Sigmoid colon (tissue), 7 donors: ENCODE results near the gene IQCF6. TPM values are rescaled to one million over a fixed set of nuclear protein-coding genes. Genes with fewer than 3 reads are reported as not detected.
"Not testable (repeated sequence)": the region's sequence is repeated elsewhere in the genome, so short reads cannot be mapped to it uniquely, and the experiment has no call there.

Experiments
- DNase-seq: peaks from one replicate; pipeline ENCODE4 v3.0.0-alpha.2; 2019
- H3K27ac ChIP-seq, 4 donors: fragments of 200-600 bp; sonication (generic); one replicate each; pipeline ENCODE4 v1.5.1; 2016 to 2019; ENCODE audit warnings: mild to moderate bottlenecking in 1 of 4
- H3K27me3 ChIP-seq, 3 donors: fragments of 200-600 bp; sonication (generic); one replicate each; pipeline ENCODE4 v1.5.1; 2019; ENCODE audit warnings: mild to moderate bottlenecking in 1 of 3
- H3K36me3 ChIP-seq, 4 donors: fragments of 200-600 bp; sonication (generic); one replicate each; pipeline ENCODE4 v1.5.1; 2016 to 2019
- H3K4me1 ChIP-seq, 4 donors: fragments of 200-600 bp; sonication (generic); one replicate each; pipeline ENCODE4 v1.5.1; 2017 to 2019
- H3K4me3 ChIP-seq, 4 donors: fragments of 200-600 bp; sonication (generic); one replicate each; pipeline ENCODE4 v1.5.1; 2017 to 2019; ENCODE audit warnings: mild to moderate bottlenecking in 2 of 4, moderate library complexity in 1 of 4
- H3K9me3 ChIP-seq, 4 donors: fragments of 200-600 bp in 3 of 4; sonication (generic) in 3 of 4; one replicate each; pipeline versions ENCODE4 v1.5.1 to v1.6.1; 2013 to 2019
- EP300 ChIP-seq, 4 donors: sonication (generic); formaldehyde crosslinking; IDR thresholded peaks; one replicate each; pipeline ENCODE4 v1.6.1; 2017; ENCODE audit warnings: antibody characterized with exemption in 4 of 4
- POLR2A ChIP-seq, 2 donors: fragments of 450-650 bp; IDR thresholded peaks; one replicate each; pipeline ENCODE4 v1.6.1; 2016; ENCODE audit warnings: antibody characterized with exemption in 2 of 2, mild to moderate bottlenecking in 2 of 2, moderate library complexity in 2 of 2
- POLR2AphosphoS5 ChIP-seq, 4 donors: sonication (generic); formaldehyde crosslinking; IDR thresholded peaks; one replicate each; pipeline ENCODE4 v1.6.1; 2017; ENCODE audit warnings: antibody characterized with exemption in 4 of 4
- WGBS, 2 donors: extraction: QIAGEN DNeasy Blood & Tissue Kit; methylation state at CpG; one replicate each; pipeline ENCODE4 v1.1.7; 2013; 5-methylcytosine and 5-hydroxymethylcytosine counted together
- intact Hi-C: fragments of 100-400 bp; cut with DNase I; formaldehyde crosslinking; loops from one replicate; pipeline ENCODE4 v1.15.1; 2023
- polyA plus RNA-seq, 3 donors: library from polyadenylated mRNA; stranded (reverse); fragments of 200-250 nt; gene quantifications; one replicate each; pipeline ENCODE4 v1.2.3, GENCODE V29; 2013
- total RNA-seq, 4 donors: library from RNA; depleted of rRNA; stranded (reverse); fragments of >200 nt; gene quantifications; one replicate each; pipeline ENCODE4 v1.1.0, GENCODE V29; 2016
- TF ChIP-seq, protein P1 (sequence below), 4 experiments: fragments of 450-650 bp in 3 of 4; fragments of 200-600 bp in 1 of 4; IDR thresholded peaks; one replicate each; pipeline ENCODE4 v1.5.1; 2016 to 2019; ENCODE audit warnings: antibody characterized with exemption in 4 of 4, mild to moderate bottlenecking in 3 of 4, moderate library complexity in 2 of 4
- donor health status: healthy with polysubstance abuse.
- donor health status: Bipolar disorder and iron deficiency.
- donor health status: healthy.

Gene IQCF6
- total and polyA plus RNA-seq, 7 donors: not detected

DNA sequence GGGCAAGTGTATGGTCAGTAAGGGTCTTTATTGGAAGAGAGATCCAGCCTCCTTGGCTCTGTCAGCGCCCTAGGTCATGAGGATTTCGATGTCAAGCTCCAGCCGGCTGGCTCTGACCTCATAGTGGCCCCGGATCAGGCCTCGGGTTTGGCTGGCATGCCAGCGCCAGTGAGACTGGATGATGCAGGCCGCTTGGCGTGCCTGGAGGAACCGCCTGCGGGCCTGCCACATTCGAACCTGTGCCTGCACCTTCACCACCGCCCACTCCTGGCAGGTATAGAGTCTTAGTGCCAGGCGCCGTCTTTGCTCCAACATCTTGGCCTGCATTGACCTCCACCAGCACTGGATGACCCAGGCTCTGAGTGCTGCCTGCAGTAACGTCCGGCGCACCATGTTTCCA, 483 bp downstream of the IQCF6 start:
- Histone ChIP-seq H3K36me3 (no peaks in the 10 kb centered on the region), H3K27ac (no peak overlapping the region), H3K27me3 (no peaks in the 10 kb centered on the region), H3K9me3 (no peaks in the 10 kb centered on the region), H3K4me3 (no peak overlapping the region), H3K4me1 (no peaks in the 10 kb centered on the region)
- WGBS, 2 donors: 95 to 96% methylated on average over 17 of the region's 17 CpGs
- DNase-seq: no peak
- intact Hi-C loops: no loop called here
- TF ChIP-seq, protein P1, sequence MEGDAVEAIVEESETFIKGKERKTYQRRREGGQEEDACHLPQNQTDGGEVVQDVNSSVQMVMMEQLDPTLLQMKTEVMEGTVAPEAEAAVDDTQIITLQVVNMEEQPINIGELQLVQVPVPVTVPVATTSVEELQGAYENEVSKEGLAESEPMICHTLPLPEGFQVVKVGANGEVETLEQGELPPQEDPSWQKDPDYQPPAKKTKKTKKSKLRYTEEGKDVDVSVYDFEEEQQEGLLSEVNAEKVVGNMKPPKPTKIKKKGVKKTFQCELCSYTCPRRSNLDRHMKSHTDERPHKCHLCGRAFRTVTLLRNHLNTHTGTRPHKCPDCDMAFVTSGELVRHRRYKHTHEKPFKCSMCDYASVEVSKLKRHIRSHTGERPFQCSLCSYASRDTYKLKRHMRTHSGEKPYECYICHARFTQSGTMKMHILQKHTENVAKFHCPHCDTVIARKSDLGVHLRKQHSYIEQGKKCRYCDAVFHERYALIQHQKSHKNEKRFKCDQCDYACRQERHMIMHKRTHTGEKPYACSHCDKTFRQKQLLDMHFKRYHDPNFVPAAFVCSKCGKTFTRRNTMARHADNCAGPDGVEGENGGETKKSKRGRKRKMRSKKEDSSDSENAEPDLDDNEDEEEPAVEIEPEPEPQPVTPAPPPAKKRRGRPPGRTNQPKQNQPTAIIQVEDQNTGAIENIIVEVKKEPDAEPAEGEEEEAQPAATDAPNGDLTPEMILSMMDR (IDR thresholded peaks at IDR 0.05): no peak
- TF ChIP-seq EP300 (IDR thresholded peaks at IDR 0.05) (no peak), POLR2A (IDR thresholded peaks at IDR 0.05) (no peak), POLR2AphosphoS5 (IDR thresholded peaks at IDR 0.05) (no peak)

DNA sequence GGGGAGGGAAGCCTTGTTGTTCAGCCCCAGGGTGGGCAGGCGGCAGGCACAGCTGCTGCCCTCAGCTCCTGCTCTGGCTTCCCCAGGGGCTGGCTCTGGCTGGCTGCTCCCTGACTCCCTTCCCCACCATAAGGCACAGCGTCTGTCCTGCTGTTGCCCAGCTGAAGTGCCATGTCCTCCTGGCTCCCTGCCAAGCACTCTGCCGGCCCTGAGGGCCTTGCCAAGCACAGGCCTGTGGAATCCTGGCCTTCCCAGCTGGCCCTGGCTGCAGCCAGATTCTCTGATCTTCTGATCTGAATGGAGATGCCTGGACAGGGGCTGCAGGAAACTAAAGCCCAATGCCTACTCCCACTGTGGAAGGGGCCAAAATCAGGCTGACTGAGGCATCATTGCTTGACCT, 1.1 kb downstream of the IQCF6 start:
- Histone ChIP-seq H3K4me1 (no peaks in the 10 kb centered on the region), H3K36me3 (no peaks in the 10 kb centered on the region), H3K9me3 (no peaks in the 10 kb centered on the region), H3K4me3 (no peak overlapping the region), H3K27ac (no peak overlapping the region), H3K27me3 (no peaks in the 10 kb centered on the region)
- no peak for TF ChIP-seq POLR2AphosphoS5 (IDR thresholded peaks at IDR 0.05)
- TF ChIP-seq, protein P1 (IDR thresholded peaks at IDR 0.05): no peak
- TF ChIP-seq POLR2A (IDR thresholded peaks at IDR 0.05): no peak
- TF ChIP-seq EP300 (IDR thresholded peaks at IDR 0.05): no peak
- intact Hi-C loops: no loop called here
- whole genome bisulfite sequencing, 2 donors: 38 to 68% methylated on average over 3 of the region's 3 CpGs
- DNase-seq: peak; percentile 64

DNA sequence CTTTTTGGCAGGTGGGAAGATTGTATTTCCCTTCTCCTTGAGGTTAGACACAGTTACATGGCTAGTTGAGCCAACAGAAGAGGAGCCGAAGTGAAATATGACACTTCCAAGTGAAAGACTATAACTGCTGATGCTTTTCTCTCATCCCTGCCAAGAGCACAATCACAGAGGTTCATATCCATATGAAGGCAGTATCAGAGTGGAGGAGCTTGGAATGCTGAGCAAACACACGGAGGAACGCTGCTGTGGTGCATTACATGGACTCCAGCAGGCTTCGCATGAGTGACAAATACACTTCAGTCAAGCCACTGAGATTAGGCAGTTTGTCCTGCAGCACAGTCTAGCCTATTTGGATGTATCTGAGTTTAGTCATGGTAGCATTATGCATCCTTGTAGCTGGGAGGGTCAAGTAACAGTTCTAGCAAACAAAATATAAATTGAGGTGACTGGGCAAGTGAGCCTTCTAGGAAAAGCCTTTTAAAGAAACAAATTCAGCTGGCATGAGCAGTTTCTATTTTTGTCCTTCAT, 5.4 kb downstream of the IQCF6 start:
- Histone ChIP-seq H3K9me3 (no peaks in the 10 kb centered on the region), H3K4me3 (no peak overlapping the region), H3K36me3 (no peaks in the 10 kb centered on the region), H3K27ac (no peak overlapping the region), H3K27me3 (no peaks in the 10 kb centered on the region), H3K4me1 (no peaks in the 10 kb centered on the region)
- DNase-seq: no peak
- 44 to 45% methylated on average over 4 of the region's 4 CpGs for WGBS, 2 donors
- TF ChIP-seq EP300 (IDR thresholded peaks at IDR 0.05) (no peak), POLR2A (IDR thresholded peaks at IDR 0.05) (no peak), POLR2AphosphoS5 (IDR thresholded peaks at IDR 0.05) (no peak)
- TF ChIP-seq, protein P1 (IDR thresholded peaks at IDR 0.05): no peak
- intact Hi-C loops: no loop called here

DNA sequence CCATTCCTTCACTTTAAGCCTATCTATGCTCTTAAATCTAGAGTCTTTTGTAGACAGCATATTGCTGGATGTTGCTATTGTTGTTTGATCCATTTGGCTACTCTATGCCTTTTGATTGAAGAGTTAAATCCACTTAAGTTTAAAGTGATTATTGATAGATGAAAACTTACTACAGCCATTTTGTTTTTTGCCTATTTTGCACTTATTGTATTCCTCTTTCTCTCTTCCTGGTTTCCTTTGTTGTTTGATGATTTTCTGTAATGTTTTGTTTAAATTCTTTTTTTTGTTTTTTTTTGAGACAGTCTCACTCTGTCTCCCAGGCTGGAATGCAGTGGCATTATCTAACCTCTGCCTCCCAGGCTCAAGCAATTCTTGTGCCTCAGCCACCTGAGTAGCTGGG, 19.8 kb downstream of the IQCF6 start:
- no peak overlapping the region for H3K4me3 ChIP-seq
- H3K9me3 ChIP-seq: peaks cover 5 to 23% (median 12%) of the 10 kb centered on the region in 4 donors
- no peak for DNase-seq
- TF ChIP-seq, protein P1 (IDR thresholded peaks at IDR 0.05): no peak
- TF ChIP-seq POLR2AphosphoS5 (IDR thresholded peaks at IDR 0.05): no peak
- TF ChIP-seq POLR2A (IDR thresholded peaks at IDR 0.05): no peak
- TF ChIP-seq EP300 (IDR thresholded peaks at IDR 0.05): no peak
- no peaks in the 10 kb centered on the region for H3K27me3 ChIP-seq
- no peak overlapping the region for H3K27ac ChIP-seq
- intact Hi-C loops: no loop called here
- H3K4me1 ChIP-seq: no peaks in the 10 kb centered on the region
- H3K36me3 ChIP-seq: no peaks in the 10 kb centered on the region

DNA sequence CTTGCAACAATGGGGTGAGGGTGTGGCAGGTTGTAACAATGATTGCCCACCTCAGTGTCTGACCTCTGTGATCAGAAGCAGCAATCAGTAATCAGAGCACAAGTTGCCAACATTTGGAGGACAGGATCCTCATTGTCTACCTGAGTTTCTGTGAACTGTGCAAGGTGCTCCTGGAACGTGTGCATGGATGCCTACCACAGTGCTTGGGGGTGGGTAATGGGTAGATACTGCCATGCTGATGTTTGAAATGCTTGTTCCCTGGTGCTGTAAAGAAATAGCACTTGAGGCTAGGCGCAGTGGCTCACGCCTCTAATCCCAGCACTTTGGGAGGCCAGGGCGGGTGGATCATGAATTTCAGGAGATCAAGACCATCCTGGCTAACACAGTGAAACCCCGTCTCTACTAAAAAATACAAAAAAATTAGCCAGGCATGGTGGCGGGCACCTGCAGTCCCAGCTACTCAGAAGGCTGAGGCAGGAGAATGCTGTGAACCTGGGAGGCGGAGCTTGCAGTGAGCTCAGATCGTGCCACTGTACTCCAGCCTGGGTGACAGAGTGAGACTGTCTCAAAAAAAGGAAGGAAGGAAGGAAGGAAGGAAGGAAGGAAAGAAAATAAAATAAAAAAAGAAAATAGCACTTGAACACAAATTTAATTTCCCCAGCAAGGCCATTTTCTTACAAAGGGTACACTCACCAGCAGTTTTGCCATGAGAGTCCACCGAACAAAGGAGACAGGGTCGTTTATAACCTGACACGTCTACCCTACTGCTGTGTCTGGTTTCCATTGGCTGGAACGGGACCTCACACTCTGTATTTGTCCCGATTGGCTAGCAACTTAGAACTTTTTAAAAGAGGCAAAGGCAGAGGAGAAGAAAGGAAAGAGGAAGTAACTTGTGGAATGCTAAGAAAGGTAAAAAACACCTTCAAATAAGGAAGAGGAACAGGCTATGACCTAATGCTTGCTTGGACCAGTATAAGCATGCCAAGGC, 25.0 kb downstream of the IQCF6 start:
- H3K4me3 ChIP-seq, intact Hi-C loops: not testable (repeated sequence)

More for the DNA sequence above, 25.0 kb downstream of the IQCF6 start:
- not testable (repeated sequence) for H3K4me1 ChIP-seq, H3K27ac ChIP-seq, H3K36me3 ChIP-seq, H3K27me3 ChIP-seq, DNase-seq, H3K9me3 ChIP-seq
- 55 to 78% methylated on average over 13 of the region's 13 CpGs for WGBS, 2 donors
